ENCODE results near the gene MYO9B. TPM values are rescaled to one million over a fixed set of nuclear protein-coding genes. Genes with fewer than 3 reads are reported as not detected.
"Not testable (repeated sequence)": the region's sequence is repeated elsewhere in the genome, so short reads cannot be mapped to it uniquely, and the experiment has no call there.

Gene MYO9B
- polyA plus RNA-seq, 3 donors, result 5.9 to 366 (median 7.5) TPM

DNA sequence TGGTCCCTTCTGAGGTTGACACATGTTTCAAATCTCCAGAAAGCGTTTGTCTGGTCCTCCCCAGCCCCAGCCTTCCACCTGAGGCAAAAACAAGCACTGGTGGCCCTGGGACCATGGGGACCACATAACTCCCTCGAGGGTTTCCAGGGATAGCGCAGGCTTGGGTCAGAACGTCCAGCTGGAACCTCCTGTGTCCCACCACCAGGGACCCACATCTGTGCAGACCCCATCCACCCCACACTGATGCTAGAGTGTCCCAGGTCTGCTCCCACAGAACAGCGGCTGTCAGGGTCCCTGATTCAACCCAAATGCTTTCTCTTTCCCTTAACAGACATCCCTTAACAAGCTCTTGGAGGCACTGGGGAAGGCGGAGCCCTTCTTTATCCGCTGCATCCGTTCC lies 110.0 kb downstream of the MYO9B start:
- H3K27me3 ChIP-seq (ENCODE audit: control insufficient read depth in 2 of 2, insufficient read depth in 2 of 2, low read length in 2 of 2), result no peaks in the 10 kb centered on the region
- no peak overlapping the region for H3K4me2 ChIP-seq (replicated peaks; ENCODE audit: extremely low read depth, low read length, poor library complexity, severe bottlenecking)
- Mint-ChIP-seq H3K27me3 (ENCODE audit: low read depth in 3 of 3) (peaks cover 0 to 3% (median 0%) of the 10 kb centered on the region in 3 donors), H3K36me3 (peaks cover 62 to 82% of the 10 kb centered on the region in 2 donors), H3K27ac (peak overlapping the region in 1 of 7 donors; percentile 6), H3K4me1 (peaks cover 30% of the 10 kb centered on the region), H3K4me3 (no peak overlapping the region), H3K9me3 (peaks cover 0 to 2% (median 0%) of the 10 kb centered on the region in 7 donors)
- H2AFZ ChIP-seq (ENCODE audit: insufficient read depth, low read depth, low read length, poor library complexity, severe bottlenecking), result no peak overlapping the region
- no peak overlapping the region for H3K27ac ChIP-seq (ENCODE audit: low read depth in 1 of 2, low read length in 2 of 2)
- peaks cover 27% of the 10 kb centered on the region for H4K20me1 ChIP-seq (ENCODE audit: insufficient read depth, low read length)
- H3K9ac ChIP-seq (ENCODE audit: insufficient read depth, low read length, poor library complexity, severe bottlenecking), result no peak overlapping the region
- TF ChIP-seq, protein P1, sequence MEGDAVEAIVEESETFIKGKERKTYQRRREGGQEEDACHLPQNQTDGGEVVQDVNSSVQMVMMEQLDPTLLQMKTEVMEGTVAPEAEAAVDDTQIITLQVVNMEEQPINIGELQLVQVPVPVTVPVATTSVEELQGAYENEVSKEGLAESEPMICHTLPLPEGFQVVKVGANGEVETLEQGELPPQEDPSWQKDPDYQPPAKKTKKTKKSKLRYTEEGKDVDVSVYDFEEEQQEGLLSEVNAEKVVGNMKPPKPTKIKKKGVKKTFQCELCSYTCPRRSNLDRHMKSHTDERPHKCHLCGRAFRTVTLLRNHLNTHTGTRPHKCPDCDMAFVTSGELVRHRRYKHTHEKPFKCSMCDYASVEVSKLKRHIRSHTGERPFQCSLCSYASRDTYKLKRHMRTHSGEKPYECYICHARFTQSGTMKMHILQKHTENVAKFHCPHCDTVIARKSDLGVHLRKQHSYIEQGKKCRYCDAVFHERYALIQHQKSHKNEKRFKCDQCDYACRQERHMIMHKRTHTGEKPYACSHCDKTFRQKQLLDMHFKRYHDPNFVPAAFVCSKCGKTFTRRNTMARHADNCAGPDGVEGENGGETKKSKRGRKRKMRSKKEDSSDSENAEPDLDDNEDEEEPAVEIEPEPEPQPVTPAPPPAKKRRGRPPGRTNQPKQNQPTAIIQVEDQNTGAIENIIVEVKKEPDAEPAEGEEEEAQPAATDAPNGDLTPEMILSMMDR (IDR thresholded peaks at IDR 0.05), result no peak
- H3K79me2 ChIP-seq (ENCODE audit: insufficient read depth, low read length), result no peaks in the 10 kb centered on the region
- H3K36me3 ChIP-seq (replicated peaks in 1 of 2; ENCODE audit: control insufficient read depth in 1 of 2, insufficient read depth in 2 of 2, low read length in 2 of 2), result peaks cover 67 to 80% of the 10 kb centered on the region in 2 donors
- DNase-seq, result no peak
- peaks cover 24 to 29% of the 10 kb centered on the region in 2 donors for H3K4me1 ChIP-seq (ENCODE audit: control insufficient read depth in 1 of 2, insufficient read depth in 2 of 2, low read length in 2 of 2)
- 98% methylated on average over 6 of the region's 8 CpGs for WGBS (ENCODE audit: insufficient coverage)
- H3K4me3 ChIP-seq (replicated peaks in 1 of 3; ENCODE audit: low read depth in 2 of 3, low read length in 3 of 3), result no peak overlapping the region
- H3K9me3 ChIP-seq (replicated peaks in 1 of 2; ENCODE audit: control insufficient read depth in 1 of 2, insufficient read depth in 1 of 2, low read length in 2 of 2), result no peaks in the 10 kb centered on the region
- intact Hi-C loops (cut with micrococcal nuclease), result no loop called here

DNA sequence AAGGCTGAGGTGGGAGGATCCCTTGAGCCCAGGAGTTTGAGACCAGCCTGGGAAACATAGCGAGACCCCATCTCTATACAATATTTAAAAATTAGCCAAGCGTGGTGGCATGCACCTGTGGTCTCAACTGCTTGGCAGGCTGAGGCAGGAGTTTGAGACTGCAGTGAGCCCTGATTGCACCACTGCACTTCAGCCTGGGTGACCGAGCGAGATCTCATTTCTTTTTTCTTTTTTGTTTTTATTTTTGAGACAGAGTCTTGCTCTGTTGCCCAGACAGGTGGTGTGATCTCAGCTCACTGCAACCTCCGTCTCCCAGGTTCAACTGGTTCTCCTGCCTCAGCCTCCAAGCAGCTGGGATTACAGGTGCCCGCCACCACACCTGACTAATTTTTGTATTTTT lies 116.2 kb downstream of the MYO9B start:
- H3K9ac ChIP-seq (ENCODE audit: insufficient read depth, low read length, poor library complexity, severe bottlenecking); H3K9me3 ChIP-seq (replicated peaks in 1 of 2; ENCODE audit: control insufficient read depth in 1 of 2, insufficient read depth in 1 of 2, low read length in 2 of 2); H3K27ac ChIP-seq (ENCODE audit: low read depth in 1 of 2, low read length in 2 of 2); H3K27me3 Mint-ChIP-seq (ENCODE audit: low read depth in 3 of 3); H3K4me2 ChIP-seq (replicated peaks; ENCODE audit: extremely low read depth, low read length, poor library complexity, severe bottlenecking); H3K27ac Mint-ChIP-seq; intact Hi-C loops (cut with micrococcal nuclease); H3K4me1 Mint-ChIP-seq; H3K79me2 ChIP-seq (ENCODE audit: insufficient read depth, low read length); H3K4me3 Mint-ChIP-seq; H2AFZ ChIP-seq (ENCODE audit: insufficient read depth, low read depth, low read length, poor library complexity, severe bottlenecking); H3K4me3 ChIP-seq (replicated peaks in 1 of 3; ENCODE audit: low read depth in 2 of 3, low read length in 3 of 3); H3K27me3 ChIP-seq (ENCODE audit: control insufficient read depth in 2 of 2, insufficient read depth in 2 of 2, low read length in 2 of 2); H3K4me1 ChIP-seq (ENCODE audit: control insufficient read depth in 1 of 2, insufficient read depth in 2 of 2, low read length in 2 of 2); DNase-seq; H3K9me3 Mint-ChIP-seq: not testable (repeated sequence)
- peaks cover 86 to 97% of the 10 kb centered on the region in 2 donors for H3K36me3 ChIP-seq (replicated peaks in 1 of 2; ENCODE audit: control insufficient read depth in 1 of 2, insufficient read depth in 2 of 2, low read length in 2 of 2)
- peaks cover 82 to 100% of the 10 kb centered on the region in 2 donors for H3K36me3 Mint-ChIP-seq
- peaks cover 19% of the 10 kb centered on the region for H4K20me1 ChIP-seq (ENCODE audit: insufficient read depth, low read length)
- WGBS (ENCODE audit: insufficient coverage), result 100% methylated on average over 3 of the region's 6 CpGs

Measured in CD14-positive monocyte (primary cell).